GM23248 (cell line): ENCODE data around the gene CCDC134.

ENCODE experiments used
- EZH2 ChIP-seq: fragments of 200-600 bp; sonication (generic); IDR thresholded peaks from 2 replicates; pipeline ENCODE4 v1.6.1; 2018; ENCODE audit warnings: antibody characterized with exemption, mild to moderate bottlenecking; ENCODE audit not compliant: insufficient read depth, poor library complexity, severe bottlenecking
- EZH2phosphoT487 ChIP-seq: fragments of 200-600 bp; sonication (generic); IDR thresholded peaks from 2 replicates; pipeline ENCODE4 v1.6.1; 2018; ENCODE audit warnings: antibody characterized with exemption, moderate library complexity, mild to moderate bottlenecking, low read depth; ENCODE audit not compliant: insufficient read depth

DNA sequence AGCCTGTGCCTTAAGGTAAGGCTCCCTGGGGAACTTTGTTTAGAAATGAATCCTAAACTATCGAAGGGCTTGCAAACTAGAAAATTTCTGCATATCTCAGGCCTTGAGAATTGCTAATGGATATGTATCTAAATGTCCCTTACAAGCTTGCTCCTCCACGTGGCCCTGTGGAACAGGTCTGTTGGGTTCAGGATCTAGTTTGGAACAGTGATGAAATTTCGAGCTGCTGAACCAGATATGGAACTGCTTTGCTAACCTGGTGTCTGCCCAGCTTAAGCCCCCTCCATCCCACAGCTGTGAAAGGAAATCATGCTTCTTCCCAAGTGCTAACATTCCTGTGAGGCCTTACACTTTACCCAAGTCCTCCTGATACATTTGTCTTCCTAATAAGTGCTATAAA is 44.0 kb downstream of the CCDC134 start:
- TF ChIP-seq EZH2 (no peak), EZH2phosphoT487 (no peak)
